NCI-H345 treated with DMSO at 0.1 percent for 48 hours (cell line): Measurements from ENCODE around the gene STXBP4.

Experiments
- DNase-seq: peaks from one replicate; lab custom pipeline; 2025; ENCODE audit not compliant: unreplicated experiment; lab: John Stamatoyannopoulos, UW

The STXBP4 gene

DNA sequence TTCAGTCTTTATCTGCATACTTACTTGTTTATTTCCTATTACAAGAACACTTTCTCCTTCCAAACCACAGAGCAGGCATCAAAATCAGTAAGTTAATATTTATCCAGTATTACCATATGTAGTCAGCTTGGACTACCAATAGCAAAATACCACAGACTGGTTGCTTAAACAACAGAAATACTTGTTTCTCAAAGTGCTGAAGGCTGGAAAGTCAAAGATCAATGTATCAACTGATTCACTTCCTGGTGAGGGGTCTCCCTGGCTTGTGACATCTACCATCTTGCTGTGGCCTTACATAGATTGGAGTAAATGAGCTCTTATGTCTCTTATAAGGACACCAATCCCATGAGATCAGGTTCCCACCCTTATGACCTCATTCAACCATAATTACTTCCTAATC is 2.6 kb downstream of the STXBP4 start:
- no peak for DNase-seq

DNA sequence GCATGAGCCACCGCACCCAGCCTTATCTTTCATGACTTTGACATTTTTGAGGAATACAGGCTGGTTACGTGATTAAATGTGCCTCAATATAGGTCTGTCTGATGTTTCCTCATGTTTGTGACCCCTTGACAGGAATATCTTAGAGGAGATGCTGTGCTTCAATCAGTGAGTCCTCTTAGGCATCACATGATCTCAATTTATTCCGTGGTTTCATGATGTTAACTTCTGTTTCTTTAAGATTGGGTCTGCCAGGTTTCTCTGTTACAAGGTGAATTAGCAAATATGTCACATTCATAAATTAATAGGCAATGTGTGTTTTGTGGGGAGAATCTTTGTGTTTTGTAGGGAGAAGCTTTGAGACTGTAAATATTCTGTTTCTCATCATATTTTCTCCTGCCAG is 3.3 kb downstream of the STXBP4 start:
- no peak for DNase-seq

DNA sequence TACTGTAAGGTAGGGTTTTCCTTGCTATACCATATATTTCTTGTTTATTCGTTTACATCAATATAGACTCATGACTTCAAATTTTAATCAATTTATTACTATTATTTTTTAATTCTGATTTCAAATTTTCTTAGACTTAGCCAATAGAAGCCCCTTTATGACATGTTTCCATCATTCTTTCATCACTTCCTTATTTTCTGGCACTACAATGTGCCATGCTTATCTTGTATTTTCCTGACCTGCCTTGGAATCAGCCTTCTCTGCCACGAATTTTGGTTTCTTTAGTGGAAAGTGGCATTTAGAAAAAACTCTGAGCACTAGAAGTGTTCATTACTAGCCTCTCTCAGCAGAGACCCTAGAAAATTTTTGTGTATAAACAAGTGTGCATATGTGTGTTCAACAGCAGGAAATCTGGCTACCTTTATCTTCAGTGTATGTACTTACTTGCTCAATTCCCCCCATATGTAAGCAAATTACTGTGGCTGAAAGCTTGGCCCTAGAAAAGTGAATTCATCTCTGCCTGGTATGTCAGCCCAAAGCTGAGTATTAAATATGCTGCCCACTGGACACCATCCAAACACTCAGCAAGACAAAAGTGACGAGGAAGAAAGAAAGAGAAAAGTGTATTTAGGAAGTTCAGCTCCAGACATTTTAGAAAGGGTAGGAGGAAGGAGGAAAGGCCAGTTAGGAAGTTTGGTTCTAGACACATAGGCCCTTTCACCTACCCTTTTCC is 4.0 kb downstream of the STXBP4 start:
- no peak for DNase-seq

DNA sequence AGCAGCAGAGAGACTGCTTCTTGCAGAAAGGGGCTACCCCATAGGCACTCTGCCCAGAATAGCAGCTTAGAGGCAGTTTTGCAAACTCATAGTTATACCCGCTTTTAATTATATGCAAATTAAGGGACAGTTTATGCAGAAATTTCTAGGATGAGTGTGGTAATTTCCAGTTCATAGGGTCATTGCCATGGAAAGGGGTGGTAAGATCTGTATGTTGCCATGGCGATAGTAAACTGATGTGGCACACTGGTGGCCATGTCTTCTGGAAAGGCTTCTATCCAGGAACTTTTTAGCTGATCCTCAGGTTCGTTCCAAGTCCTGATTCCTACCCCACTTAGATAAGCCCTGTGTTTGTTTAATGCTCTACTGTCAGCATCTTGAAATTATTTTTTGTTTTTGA is 6.2 kb downstream of the STXBP4 start:
- no peak for DNase-seq

DNA sequence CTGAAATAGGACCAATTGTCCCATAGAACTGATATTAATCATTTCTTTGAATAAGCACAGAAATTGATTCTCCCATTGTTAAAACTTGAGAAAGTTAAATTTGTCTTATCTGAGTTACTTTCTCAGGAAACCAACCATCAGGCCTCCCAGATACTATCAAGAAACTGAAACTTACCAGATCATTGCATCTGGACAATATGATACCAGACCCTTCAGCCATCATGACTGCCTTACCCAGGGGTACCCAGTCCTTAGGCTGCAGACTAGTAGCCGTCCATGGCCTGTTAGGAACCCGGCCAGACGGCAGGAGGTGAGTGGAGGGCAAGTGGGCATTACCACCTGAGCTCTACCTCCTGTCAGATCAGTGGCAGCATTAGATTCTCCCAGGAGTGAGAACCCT is 7.8 kb downstream of the STXBP4 start:
- DNase-seq = no peak

DNA sequence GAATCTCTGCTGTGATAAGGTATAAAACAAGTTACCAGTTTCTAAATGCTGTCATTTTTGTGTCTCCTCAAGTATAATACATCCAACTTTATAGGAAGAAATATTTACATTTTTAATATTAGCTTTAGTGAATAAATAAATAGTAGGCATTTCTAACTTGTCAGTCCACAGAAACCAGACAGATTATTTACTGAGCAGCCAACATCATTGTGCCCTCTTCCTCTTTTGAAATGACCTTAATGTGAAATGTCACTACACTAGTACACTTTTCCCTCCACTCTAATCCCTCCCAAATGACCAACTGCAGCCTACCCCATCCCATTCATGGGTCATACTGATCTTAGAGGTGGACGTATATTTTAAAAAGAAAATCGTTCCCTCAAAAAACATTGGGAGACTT is 9.2 kb downstream of the STXBP4 start:
- no peak for DNase-seq

DNA sequence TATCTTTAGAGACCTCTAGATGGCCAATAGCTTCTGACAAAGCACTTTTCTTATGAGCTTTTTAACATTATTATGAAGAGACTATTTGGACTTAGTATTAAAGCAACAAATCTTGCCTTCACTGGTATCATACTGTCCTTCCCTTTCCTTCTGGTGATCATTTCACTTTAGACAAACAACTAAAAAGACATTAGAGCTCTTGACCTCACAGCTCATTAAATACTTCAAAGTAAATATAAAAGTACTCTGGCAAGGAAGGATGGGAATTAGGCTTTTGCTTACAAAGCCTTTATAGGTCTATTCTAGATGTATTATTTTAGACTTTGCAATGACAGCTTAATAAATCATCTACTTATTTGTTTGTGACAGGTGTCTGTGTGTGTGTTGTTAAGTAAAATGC is 11.1 kb downstream of the STXBP4 start:
- DNase-seq = no peak

DNA sequence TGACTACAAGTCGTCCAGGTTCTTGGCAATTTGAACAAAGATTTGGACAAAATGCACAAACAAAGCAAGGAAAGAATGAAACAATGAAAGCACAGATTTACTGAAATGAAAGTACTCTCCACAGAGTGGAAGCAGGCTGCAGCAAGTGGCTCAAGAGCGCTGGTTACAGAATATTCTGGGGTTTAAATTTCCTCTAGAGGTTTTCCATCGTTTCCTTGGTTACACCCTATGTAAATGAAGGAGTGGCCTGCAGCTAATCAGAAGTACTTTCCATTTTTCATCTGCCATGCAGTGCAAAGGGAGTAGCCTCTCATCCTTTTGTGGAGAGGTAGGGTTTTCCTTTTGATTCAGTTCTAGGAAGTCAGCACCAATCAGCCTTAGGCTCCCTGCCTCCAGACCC is 11.8 kb downstream of the STXBP4 start:
- no peak for DNase-seq

DNA sequence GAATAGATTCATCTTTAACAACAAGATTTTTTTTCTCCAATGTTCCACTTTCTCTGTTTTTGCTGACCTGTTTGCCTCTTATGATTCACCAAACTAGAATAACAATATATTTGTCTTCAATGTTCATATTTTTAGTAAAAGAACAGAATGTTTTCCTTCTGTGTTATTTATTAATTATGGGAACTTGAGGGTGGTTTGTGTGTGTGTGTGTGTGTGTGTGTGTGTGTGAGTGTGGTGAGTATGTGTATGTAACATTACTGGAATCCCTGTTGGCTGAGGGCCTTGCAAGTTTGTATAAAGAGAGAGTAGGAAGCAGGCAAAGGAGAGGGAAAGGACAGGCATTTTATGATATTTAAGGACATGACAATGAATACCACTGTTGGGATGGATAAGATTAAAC is 13.8 kb downstream of the STXBP4 start:
- DNase-seq = no peak

DNA sequence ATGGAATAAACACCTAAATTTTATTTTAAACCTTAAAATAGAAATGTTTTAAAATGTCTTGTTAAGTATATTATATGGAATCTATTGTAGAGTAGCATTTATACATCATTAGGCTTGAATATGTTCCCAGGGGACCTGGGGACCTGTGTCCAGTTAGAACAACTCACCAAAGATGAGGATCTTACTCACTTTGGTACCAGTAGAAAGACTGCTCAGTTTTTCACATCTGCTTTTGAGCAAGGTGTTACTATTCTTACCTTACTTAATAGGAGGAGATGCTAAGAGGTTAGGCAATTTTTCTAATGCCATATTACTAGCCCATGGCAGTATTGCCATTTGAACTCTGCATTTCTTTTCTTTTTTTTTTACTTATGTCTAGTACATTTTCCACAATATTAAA is 14.7 kb downstream of the STXBP4 start:
- DNase-seq = no peak

DNA sequence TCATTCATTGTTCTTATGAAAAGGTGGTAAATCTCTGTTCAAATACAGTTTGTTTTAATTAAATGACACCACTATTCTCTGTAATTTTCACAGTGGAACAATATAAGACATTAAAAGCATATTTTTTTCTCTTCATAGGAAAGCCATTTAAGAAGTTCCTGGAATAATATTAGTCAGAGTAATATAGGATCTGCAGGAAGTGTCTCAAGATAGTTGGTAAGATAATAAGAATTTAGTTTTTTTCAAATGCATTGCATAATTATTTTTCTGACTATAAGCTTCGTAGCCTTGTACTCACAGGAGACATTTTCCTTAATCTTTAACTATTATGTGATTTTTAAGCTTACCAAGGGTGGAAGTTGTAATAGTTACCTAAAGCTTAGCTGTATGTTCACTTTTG is 16.9 kb downstream of the STXBP4 start:
- no peak for DNase-seq

DNA sequence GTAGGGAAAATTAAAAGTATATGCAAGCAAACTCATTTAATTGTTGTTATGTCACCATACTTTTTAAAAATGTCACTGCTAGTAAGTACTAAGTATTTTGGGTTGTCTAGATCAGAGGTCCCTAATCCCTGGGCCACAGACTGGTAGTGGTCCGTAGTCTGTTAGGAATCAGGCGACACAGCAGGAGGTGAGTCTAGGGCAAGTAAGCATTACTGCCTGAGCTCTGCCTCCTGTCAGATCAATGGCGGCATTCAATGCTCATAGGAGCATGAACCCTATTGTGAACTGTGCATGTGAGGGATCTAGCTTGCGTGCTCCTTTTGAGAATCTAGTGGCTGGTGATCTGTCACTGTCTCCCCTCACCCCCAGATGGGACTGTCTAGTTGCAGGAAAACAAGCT is 21.6 kb downstream of the STXBP4 start:
- DNase-seq = no peak

DNA sequence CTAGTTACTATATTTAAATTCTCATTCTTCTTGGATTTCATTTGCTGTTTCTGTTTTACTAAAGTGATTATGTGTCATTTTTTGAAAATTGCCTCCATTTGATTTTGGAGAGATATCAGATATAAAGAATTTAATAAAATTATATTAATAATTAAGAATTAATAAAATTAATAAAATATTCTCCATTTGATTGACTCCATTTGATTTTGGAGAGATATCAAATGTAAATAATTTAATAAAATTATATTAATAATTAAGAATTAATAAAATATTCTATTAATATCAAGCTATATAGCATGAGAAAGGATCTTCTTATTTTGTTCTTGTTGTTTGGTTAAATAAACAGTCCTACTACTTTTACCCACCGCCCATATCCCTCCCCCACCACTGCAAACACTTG is 23.0 kb downstream of the STXBP4 start:
- DNase-seq = no peak

DNA sequence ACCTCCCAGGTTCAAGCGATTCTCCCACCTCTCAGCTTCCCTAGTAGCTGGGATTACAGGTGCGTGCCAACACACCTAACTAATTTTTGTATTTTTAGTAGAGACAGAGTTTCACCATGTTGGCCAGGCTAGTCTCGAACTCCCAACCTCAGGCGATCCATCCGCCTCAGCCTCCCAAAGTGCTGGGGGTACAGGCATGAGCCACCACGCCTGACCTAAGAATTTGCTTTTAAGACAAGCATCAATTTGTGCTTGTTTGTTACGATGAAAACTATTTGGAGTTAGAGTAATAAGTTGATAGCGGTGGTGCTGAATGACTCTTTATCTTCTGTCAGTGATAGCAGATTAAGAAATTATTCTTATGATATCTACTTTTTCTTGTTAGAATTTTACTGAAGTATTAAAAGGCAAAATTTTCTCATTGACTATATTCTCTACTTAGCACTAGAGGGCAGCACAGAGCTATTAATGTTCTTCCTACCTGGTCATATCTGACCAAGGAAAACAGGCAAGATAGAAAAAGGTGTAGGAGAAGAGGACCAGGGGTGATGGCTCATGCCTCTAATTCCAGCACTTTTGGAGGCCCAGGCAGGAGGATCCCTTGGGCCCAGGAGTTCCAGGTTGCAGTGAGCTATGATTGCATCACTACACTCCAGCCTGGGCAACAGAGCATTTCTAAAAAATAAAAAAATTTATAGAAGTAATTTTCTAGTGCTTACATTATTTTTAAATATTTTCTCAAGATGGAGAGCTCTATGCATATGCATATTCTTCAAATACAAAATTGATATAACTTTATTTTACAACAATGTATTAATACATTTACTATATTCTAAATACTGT is 24.5 kb downstream of the STXBP4 start:
- peak; percentile 60 for DNase-seq

DNA sequence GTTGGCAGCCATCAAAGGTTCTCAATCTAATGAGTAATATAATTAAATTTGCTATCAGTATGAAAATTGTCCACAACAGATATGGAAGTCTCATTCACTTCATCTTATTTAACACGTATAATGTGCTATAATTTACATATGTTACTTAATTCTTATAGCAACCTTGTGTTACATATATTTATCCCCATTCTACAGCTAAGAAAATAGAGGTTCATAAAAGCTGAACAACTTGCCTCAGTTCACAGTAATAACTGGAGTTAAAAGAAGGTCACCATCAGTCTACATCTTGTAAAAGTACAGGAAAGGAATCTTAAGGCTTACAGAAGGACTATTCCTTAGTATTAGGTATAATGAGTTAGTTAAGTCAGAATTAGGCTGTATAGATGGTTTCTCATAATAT is 27.9 kb downstream of the STXBP4 start:
- no peak for DNase-seq

DNA sequence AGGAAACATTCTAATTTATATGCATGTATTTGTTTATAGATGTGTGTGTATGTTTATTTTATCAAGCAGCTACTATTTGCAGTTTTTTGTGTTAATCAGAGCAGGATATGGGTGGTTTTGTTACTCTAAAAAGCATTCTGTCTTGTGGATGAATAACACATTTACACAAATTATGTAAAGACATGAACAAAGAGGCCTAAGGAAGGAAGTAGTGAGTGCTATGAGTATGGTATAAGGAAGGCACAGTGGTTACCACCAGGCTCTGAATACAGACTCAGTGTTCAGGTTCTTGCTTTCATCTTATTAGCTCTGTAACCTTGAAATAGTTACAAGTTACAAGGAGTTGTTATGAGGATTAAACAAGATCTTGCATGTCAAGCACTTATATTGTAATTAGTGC is 33.9 kb downstream of the STXBP4 start:
- DNase-seq = no peak

DNA sequence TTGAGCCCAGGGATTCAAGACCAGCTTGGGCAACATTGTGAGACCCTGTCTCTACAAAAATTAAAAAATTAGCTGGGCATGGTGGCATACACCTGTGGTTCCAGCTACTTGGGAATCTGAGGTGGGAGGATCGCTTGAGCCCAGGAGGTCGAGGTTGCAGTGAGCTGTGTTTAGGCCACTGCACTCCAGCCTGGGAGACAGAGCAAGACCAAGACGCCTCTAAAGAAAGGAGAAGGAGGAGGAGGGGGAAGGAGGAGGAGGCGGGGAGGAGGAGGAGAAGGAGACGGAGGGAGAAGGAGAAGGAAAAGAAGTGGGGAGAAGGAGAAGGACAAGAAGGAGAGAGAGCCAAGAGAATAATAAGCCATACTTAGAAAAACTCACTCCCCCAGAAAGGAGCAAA is 35.9 kb downstream of the STXBP4 start:
- no peak for DNase-seq

DNA sequence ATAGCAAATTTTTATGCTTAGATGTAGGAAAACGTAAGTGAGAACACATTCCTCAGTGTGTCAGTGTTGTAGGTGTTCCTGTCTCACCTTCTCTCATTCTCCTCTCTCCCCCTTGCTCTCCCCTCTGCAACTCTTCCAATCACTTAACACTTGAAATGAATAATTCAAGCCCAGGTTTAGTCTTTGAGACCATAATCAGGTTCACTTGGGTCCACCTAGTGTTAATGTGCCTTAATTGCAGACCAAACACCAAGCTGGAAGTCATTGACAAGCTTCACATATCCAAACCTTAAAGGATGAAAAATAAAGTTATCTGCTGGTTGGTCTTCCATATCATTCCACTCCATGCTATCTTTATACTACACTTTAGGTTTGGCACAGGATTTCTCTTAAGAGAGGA is 37.0 kb downstream of the STXBP4 start:
- no peak for DNase-seq

DNA sequence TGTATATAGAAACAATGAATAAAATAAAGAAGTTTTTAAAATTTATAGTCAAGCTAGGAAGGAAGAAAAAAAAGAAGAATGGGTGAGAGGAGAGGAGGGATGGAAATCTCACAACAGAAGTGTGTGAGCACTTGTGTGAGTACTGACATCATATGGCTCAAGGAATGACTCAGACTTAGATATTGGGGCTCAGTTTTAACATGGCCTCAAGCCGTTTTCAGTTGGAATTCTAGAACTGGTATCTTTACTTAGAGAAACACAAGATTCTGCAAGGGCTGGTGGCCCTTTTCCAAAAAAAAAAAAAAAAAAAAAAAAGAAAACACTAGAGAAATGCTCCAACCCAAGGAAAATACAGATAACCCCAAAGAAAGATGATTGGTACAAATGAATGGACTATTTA is 55.1 kb downstream of the STXBP4 start:
- no peak for DNase-seq

DNA sequence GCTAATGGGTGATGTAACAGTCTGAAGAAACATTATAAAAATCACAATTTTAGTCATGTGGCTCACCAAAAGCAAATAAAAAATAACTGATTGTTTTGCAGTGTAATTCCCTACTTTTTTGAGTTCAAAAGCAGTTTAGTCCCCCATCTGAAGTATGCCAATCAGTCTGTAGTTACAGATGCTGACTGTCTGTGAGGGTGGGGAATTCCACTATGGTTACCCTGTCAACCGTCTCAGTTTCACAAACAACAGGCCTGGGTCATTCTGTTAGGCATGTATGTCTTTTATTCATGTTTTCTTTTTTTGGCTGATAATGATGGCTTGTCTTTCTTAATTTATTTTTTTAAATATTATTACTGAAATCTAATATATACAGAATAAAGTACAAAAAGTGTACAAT is 69.3 kb downstream of the STXBP4 start:
- no peak for DNase-seq

DNA sequence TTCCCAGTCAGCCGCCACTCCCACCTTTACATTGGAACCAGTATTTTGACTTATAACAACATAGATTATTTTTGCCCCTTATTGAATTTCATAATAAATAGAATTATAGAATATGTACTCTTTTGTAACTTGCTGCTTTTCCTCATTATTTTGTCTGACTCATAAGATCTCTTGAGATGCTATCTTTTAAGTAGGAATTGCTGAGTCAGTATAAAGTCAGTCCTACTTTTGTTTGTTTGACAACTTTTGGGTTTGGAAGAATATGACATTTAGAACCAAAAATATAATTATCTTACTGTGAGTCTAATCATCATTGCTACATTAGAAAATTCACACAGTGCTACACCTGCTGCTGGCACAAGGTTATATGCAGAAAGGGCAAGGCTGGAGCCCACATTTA is 69.7 kb downstream of the STXBP4 start:
- no peak for DNase-seq

DNA sequence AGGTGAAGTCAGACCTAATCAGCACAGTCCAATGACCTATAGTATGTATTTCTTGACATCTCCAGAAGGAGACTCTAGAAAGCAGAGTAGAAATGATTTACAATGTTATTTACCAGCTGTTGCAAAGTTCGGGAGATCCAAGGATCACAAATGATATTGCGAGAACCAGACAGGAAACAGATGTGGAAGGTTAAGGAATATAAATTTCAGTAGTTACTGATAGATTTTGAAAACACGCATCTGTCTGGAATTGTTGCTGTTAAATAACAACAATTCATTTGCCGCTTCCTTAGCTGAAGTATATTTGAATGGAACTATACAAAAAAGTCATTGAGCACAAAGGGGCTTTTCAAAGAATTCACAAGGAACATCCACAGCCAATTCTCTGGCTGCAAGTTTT is 72.0 kb downstream of the STXBP4 start:
- DNase-seq = no peak

DNA sequence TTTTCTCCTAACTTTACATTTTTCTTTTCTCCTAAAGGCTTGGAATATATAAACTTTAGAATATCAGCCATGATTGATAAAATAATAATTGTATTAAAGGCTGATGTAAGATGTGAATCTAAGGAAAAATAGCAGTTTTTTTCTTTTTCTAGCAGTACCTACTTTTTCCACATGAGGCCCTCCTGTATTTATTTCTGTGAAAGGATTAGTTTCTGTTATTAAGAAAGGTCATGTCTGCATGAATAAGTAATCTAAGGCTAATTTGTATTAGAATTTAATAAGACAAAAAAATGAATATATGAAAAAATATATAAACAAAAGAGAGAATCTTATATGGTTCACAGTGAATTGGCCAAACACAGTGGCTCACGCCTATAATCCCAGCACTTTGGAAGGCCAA is 85.3 kb downstream of the STXBP4 start:
- DNase-seq = no peak
